GM11168 (cell line): ENCODE results near the gene PTPRF.

Source experiments
- in situ Hi-C: fragments of 300-500 bp; cut with MboI; formaldehyde crosslinking; loops from one replicate; pipeline ENCODE4 v1.12.0; 2022; ENCODE audit warnings: low sequenced_read_pairs; ENCODE audit not compliant: unreplicated experiment

PTPRF gene

DNA sequence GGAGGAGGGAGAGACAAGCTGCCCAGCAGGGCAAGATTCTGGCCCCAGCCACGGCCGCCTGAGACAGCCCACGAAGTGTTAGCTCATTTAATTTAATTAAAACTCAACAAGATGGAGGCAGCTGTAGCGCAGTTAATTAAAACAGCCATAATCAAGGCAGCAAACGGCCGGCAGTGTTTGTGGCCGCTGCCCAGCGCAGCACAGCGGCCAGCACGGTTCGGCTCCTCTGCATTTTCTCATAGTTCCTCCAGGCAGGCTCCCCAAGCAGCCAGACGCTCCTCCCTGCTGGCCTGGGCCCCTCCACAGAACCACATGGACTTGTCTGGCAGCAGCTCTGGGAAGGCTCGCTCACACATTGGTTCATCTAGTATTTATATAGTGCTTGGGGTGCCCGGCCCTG, 40.0 kb downstream of the PTPRF start:
- in situ Hi-C loops: no loop called here

DNA sequence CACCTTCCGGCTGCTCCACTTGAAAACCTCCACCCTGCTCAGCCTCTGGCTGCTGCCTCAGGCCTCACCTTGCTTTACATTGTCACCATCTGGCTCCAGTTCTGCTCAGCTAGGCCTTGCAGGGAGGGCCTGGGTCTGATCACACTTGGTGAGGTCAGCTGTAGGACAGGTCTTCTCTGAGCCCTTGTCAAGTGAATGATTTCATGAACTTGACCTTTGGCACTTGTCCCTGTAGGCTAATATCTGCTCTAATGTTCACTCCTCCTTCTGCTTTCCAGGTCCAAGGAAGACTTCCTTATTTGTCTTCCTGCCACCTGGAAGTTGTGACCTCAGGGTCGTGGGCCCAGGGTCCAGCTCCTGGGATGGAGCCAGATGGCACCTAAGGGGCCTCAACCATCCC, 41.4 kb downstream of the PTPRF start:
- in situ Hi-C loops: no loop called here

DNA sequence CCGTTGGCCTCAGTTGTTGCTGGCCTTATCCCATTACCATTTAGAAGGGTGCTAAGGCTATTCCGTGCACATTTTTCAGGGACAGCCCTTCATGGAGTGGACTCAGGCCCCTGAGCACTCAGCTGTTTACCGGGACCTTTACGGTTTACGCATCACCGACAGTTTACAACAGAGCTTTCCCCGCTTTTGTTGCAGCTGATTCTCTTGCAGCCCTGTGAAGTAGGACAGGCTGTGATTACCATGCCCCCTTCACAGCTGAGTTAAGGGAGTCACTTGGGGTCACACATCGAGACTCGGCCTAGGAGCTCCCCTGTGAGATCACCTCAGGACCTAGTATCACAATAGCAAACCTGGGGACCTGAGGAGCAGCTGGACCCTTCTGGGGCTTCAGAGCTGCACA, 41.9 kb downstream of the PTPRF start:
- in situ Hi-C loops: no loop called here

DNA sequence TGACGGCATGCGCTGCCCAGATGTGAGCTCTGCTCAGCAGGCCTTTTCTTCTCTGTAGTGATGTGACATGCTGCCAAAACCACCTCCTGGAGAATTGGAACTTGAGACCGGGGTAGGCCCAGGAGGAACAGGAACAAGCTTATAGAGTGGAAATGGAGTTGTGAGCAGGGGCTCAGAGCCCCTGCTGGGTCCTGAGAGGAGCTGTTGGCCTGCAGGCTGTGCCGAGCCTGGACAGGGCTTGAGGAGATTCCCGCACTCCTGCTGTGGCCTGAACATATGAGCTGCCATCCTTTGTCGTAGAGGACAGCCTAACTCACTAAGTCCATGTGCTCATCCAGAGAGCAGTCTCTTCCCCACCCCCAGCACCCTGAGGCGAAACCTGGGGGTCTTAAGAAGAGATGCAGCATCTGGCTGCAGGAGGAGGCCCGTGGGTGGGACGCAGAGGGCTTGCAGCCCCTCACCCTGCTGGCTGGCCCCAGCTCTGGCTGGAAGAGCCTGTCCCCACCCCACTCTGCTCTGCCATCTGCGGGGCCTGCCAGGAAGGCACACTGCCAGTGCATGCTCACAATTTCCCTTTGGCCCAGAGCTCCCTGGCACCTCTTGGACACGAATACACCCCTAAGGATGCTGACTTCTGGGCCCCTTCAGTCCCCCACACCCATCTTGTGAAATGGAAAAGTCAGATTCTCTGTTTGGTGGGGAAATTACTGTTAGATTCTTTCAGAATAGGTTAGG, 42.5 kb downstream of the PTPRF start:
- in situ Hi-C loops: no loop called here

DNA sequence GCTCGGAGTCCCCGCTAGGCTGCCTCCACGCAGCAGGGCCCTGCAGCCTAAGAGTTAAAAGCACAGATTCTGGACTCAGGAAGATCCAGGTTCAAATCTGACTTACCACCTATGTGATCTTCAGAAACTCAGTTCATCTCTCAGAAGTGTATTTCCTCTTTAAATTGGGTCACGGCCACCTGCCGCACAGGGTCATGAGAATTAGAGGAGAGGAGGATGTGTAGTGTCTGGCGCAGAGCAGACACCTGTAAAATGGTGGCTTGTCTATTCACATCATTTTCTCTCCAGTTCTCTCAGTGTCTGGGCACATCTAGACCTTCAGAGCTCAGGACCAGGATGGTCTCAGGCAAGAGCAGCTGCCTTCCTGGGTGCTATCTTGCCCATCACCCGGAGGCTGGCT, 45.8 kb downstream of the PTPRF start:
- in situ Hi-C loops: no loop called here

DNA sequence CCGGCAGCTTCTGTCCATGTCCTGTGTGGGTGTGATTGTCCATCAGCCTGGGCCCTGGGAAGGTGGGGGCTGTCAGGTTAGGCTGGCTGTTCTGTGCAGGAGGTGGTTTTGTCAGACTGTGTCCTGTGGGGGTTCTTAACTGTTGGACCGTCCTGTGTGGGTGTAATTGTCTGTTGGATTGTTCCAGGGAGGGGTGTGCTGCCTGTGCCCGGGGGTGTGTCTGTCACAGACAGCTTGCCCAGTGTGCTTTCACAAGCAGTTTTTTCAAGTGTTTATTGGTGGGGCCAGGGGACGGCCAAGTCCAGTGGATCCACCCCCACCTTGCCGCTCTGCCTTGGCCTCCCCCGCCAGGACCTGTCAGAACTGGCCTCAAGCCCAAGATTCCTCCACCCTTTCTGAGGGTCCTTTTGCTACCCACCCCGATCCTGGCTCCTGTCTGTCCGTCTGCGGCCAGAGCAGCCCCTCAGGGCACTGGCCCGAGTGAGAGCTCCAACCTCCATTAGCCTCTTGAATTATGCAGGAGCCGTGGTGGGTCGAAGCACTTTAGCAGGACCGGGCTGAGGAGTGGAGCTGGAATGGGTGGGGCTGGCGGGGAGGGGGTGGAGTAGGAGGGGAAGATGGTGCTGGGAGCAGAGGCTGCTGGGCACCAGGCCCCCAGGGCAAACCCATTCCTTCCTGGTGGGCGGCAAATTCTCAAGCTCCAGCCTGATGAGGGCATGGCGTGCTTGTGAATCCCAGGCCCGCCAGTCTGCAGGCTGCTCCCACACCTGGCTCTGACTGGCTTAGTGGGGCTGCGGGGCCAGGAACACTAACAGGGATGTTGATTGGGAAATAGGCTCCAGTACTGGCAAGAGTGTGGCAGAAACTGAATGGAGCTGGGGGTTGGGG, 47.2 kb downstream of the PTPRF start:
- in situ Hi-C loops: no loop called here

DNA sequence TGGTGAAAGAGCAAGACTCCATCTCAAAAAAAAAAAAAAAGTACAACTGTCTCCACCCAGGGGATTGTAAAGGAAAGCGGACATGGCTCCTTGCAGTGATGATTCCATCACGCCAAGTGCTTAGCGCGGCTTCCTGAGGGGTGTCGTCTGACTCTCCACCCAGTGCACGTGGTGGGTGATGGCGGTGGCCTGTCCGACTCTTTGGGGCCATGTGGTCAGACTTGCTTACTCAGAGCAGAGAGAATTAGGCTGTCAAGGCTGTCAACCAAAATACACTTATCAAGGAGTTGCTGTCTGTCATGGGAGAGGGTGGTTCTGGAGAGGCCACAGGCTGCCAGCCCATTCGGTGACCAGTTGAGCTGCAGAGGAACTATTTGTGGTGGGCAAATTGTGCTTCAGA, 49.4 kb downstream of the PTPRF start:
- in situ Hi-C loops: no loop called here

DNA sequence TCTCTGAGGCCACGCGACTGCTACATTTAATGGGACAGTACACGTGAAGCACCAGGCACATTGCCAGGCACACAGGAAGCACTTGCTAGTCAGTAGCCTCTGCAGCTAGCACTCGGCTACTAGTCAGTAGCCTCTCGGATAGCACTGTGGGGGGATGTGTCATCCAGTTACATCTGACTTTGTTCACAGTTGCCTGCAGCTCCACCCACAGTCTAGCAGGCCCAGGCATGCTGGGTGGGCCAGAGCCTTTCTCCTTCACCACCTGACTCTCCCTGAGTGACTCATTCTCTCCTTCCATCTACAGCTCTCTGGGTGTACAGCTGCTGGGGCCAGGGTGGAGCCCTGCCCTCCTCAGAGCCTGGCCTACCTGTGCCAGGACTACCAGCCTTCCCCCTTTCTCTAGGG, 51.5 kb downstream of the PTPRF start:
- in situ Hi-C loops: no loop called here

DNA sequence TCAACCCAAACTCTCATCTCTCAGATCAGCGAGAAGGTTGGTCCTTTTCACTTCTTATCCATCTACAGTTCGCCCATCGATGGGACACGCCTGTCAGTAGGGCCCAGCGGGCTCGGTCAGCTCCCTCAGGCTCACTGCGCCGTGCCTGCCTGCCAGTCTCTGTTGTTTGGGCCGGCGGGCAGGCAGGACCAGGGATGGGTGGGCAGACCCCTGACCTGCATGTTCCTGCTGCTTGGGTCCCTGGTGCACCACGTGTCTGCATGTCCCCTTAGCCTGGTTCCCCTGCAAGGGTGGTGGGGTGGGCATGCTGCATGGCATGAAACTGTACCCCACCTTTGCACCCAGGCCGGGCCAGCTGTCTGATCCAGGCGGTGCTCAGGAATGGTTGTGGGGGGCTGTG, 52.4 kb downstream of the PTPRF start:
- in situ Hi-C loops: no loop called here

DNA sequence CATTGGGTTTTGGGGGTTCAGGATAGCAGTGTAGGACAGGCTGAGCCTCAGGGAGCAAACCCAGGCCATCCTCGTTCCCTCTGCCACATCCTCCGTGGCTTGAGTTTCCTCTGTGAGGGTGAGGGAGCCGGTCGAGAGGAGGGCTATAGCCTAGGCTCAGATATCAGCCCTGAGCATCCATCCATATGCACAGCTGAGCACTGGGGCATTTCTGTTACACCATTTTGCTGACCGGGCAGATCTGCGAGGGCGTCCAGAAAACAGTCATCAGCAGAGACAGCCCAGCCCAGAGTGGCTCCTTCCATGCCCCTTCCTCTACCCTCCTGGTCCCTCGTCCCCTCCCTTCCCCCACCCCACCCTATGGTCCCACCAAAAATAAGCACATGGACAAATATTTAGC, 53.5 kb downstream of the PTPRF start:
- in situ Hi-C loops: no loop called here

DNA sequence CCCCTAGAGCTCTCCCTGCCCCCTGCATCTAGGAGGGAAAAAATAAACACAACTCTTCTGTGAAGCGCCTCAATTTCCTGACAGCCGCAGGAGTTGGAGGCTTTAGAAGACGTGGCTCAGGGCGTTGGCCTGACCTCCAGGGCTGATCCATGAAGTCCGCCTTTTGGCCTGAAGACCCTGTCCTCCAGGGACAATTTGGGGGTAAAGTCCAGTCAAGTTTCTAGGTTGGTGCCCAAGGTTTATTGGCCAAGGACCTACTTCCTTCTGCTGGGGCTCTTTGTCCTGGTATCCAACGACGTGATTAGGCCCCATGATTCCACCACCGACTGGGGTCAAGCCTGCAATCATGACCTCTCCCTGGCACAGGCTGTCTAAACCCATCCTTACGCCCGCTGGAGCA, 54.9 kb downstream of the PTPRF start:
- in situ Hi-C loops: no loop called here

DNA sequence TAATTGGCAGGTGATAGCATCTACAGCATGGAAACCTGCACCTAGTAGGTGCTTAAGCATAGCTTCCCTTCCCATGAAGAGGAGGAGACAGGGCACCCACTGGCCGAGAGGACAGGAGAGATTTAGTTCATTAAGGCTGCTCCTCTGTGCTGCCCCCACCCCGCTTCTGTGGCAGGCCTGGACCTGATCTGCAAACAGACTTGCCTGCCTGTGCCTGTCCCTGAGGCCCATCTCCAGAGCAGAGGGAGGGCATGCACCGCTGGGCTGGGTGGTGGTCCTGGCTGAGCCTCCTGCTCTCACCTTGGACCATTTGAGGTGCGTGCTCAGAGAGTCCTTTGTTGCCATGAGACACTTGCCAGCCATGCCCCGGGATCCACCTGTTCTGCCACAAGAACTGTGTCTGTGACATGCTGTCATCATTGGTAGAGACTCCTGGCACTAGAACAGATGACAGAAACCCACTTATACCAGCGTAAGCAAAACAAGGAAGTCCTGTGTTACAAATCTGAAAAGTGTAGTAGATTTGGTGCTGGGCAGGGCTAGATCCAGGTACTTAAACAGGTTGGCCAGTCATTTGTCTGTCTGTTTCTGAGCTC, 55.6 kb downstream of the PTPRF start:
- in situ Hi-C loops: no loop called here

DNA sequence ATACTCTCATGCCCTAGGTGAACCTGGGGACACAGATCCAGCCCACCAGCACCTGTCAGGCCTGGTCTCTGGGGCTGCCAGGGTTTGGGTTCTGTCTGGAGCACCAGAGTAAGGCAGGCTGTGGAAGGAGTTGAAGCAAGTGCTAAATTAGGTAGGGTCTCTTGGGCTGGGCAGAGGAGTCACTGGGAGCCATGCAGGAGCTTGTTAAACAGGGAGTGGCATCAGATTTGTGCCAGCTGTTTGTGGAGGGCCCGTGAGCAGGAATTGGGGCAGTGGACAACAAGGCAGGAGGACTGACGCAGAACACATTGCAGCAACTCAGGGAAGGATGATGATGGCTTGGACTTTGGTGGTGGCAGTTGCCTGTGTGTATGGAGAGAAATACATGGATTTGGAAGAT, 56.3 kb downstream of the PTPRF start:
- in situ Hi-C loops: no loop called here

DNA sequence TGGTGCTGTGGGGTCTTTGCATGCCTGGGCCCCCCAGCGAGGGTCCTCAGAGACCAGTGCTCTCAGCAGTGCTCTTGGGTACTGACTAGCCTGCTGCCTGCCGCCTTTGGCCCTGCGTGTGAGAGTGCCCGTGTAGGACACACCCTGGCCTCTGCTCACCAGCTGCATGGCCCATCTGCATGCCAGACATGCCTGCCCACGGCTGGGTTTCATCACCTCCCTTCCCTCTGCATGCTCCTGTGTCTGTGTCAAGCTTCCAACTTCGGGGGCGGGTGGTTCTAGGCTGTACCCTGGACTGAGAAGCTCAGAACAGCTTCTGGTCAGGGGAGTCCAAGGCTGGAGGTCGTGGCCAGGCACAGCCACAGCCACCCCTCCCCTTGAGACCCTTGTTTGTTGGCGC, 56.9 kb downstream of the PTPRF start:
- in situ Hi-C loops: no loop called here

DNA sequence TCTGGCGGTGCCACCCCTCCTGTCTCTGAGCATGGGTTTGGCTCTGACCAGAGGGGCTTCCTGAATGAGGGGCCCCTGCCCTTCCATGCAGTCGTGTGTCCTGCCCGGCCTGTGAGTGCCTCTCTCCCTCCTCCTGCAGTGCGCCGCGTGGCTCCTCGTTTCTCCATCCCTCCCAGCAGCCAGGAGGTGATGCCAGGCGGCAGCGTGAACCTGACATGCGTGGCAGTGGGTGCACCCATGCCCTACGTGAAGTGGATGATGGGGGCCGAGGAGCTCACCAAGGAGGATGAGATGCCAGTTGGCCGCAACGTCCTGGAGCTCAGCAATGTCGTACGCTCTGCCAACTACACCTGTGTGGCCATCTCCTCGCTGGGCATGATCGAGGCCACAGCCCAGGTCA, 57.9 kb downstream of the PTPRF start:
- in situ Hi-C loops: no loop called here

DNA sequence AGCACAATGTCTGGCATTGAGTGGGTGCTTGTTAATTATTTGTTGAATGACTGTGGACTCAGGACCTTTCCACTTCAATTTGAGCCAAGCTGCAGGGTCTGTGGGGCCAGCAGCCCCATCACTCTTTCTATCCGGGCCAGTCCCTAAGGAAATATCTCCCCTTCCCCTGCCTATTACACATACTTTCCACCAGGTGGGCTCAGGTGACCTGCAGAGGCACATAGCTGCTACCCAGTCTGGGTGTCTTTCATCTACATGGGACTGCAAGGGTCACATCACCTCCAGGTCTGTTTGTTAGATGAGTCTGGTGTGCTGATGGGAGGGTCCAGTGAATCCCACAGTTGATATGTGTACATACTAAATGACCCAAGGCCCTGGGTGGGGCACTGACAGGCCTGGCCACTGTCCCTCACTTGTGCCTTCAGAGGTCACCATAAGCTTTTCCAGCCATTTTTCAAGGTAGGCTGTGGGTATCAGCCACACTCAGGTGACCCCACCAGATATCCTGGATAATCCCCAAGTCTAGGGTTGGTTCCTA, 59.8 kb downstream of the PTPRF start:
- in situ Hi-C loops: no loop called here

DNA sequence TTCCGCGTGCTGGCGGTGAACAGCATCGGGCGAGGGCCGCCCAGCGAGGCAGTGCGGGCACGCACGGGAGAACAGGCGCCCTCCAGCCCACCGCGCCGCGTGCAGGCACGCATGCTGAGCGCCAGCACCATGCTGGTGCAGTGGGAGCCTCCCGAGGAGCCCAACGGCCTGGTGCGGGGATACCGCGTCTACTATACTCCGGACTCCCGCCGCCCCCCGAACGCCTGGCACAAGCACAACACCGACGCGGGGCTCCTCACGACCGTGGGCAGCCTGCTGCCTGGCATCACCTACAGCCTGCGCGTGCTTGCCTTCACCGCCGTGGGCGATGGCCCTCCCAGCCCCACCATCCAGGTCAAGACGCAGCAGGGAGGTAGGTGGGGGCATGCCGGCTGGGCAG, 60.5 kb downstream of the PTPRF start:
- in situ Hi-C loops: no loop called here

DNA sequence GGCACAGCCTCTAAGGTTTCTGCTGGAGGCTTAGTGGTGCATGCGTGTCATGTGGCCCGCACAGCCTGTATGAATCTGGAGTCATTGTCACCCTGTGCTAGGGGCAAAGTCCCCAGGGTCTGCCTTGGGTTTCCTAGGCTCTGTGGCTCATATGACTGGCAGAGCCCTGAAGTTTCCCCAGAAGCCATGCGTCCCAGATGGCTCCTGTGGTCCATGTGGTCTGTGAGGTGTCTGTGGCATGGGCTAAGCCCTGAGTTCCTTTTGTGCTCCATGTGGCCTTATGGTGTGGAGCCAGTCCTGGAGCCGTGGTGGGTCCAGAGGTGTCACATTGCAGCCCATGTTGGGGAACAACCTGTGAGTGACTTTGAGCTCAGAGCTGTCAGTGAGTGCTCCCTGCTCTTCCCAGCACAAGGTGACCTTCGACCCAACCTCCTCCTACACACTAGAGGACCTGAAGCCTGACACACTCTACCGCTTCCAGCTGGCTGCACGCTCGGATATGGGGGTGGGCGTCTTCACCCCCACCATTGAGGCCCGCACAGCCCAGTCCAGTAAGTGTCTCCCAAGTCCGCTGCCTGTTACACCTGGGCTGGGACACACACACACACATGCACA, 61.5 kb downstream of the PTPRF start:
- in situ Hi-C loops: no loop called here

DNA sequence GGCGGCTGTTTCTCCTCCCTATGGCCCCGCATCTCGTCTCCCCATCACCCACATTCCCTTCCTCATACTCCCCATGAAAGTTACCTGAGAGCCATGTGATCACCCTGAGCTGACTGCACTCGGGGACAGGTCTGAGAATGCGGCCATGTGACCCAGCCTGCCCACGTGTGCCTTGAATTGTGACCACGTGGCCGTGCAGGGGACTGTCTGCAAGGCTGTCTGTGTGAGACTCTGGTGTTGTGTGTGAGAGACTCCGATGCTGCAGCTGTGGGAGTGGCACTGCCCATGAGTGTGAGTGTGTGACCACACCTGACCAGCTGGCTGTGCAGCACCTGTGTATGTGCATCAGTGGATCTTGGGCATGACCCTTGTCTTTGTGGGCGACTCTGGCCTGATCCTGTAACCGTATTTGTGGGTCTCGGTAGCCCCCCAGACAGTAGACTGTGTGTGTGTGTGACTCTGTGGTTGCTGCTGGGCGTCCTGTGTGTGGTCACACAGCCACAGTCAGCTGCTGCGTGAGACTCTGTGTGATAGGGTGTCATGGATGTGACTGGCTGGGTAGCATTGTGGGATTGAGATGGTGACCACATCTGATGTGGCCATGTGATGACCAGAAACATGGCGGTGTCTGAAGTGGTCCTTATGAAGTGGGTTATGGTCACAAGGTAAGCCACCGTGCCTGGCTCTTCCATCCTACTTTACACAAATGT, 62.4 kb downstream of the PTPRF start:
- in situ Hi-C loops: no loop called here

DNA sequence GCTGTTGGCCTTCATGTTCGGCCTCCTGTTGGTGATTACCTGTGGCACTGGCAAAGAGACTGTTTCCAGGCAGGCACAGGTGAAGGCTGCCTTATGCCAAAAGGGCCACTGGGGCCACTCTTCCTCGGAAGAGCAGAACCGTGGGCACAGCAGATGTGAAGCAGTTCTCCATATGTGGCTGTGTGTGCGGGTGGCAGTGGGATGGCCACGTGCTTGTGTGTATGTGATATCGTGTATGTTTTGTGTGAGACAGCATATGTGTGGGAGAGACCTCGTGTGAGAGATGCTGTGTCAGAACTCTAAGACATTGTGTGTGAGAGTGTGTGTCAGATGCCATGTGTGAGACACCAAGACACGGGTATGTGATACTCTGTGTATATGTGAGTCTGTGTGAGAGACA, 65.9 kb downstream of the PTPRF start:
- in situ Hi-C loops: no loop called here
